Activated CD8-positive, alpha-beta T cell treated with anti-CD3 and anti-CD28 coated beads for 36 hours (primary cell): ENCODE data around the gene TLE4. TPM values are rescaled to one million over a fixed set of nuclear protein-coding genes. Genes with fewer than 3 reads are reported as not detected.

ENCODE experiments used
- ATAC-seq: fragments of 200-7000 bp; cut with Tn5 transposase; one replicate; pipeline ENCODE4 v1.10.0; 2021; ENCODE audit warnings: mild to moderate bottlenecking, moderate library complexity
- CTCF ChIA-PET: fragments of 350-600 bp; sonication (Branson Sonifier 250); formaldehyde crosslinking; loops from one replicate; lab custom pipeline; 2021; ENCODE audit warnings: antibody characterized with exemption; lab: Charles Lee
- POLR2A ChIA-PET: fragments of 350-600 bp; sonication (Branson Sonifier 250); formaldehyde crosslinking; loops from one replicate; lab custom pipeline; 2021; ENCODE audit warnings: antibody characterized with exemption; lab: Charles Lee
- DNase-seq: peaks from one replicate; pipeline ENCODE4 v3.0.0-alpha.2; 2020
- H3K27ac Mint-ChIP-seq: one replicate; pipeline ENCODE4 v1.8.0; 2021; ENCODE audit warnings: mild to moderate bottlenecking, mixed read lengths
- H3K27me3 Mint-ChIP-seq: one replicate; pipeline ENCODE4 v1.8.0; 2021; ENCODE audit warnings: mixed read lengths
- H3K36me3 Mint-ChIP-seq: one replicate; pipeline ENCODE4 v1.8.0; 2021; ENCODE audit warnings: low read depth, mixed read lengths
- H3K4me1 Mint-ChIP-seq: one replicate; pipeline ENCODE4 v1.8.0; 2021; ENCODE audit warnings: low read depth, mixed read lengths
- H3K4me3 Mint-ChIP-seq: one replicate; pipeline ENCODE4 v1.8.0; 2021; ENCODE audit warnings: mild to moderate bottlenecking, moderate library complexity, mixed read lengths
- H3K9me3 Mint-ChIP-seq: one replicate; pipeline ENCODE4 v1.8.0; 2021; ENCODE audit warnings: mixed read lengths
- CTCF ChIP-seq: fragments of 200-600 bp; IDR thresholded peaks from one replicate; pipeline ENCODE4 v1.8.0; 2022; ENCODE audit warnings: antibody characterized with exemption, mild to moderate bottlenecking
- intact Hi-C: fragments of 100-400 bp; cut with micrococcal nuclease; formaldehyde crosslinking; loops from one replicate; pipeline ENCODE4 v1.10.0; 2022
- total RNA-seq, 2 experiments: library from RNA; stranded (reverse); gene quantifications; one replicate each; pipeline ENCODE4 v1.2.3, GENCODE V29; 2021

Gene TLE4
- total RNA-seq, 2 experiments from 2014 or later, result 30.8 to 31.9 TPM

GRCh38 chr9:79693750-79694149 is 122.0 kb downstream of the TLE4 start:
- peaks cover 5% of the 10 kb centered on the region for H3K36me3 Mint-ChIP-seq
- no peak for ATAC-seq
- intact Hi-C loops, result no loop called here
- TF ChIP-seq CTCF, result no peak
- H3K4me1 Mint-ChIP-seq, result peaks cover 50% of the 10 kb centered on the region
- H3K9me3 Mint-ChIP-seq, result no peaks in the 10 kb centered on the region
- DNase-seq, result no peak
- ChIA-PET POLR2A (no interaction called here), CTCF (interaction anchor here (1.0 to 1.9 kb wide), 2 partner anchors 23 to 122 kb away, joined by 5 read pairs; no protein-coding TSS in a partner anchor)
- H3K4me3 Mint-ChIP-seq, result no peak overlapping the region
- no peak overlapping the region for H3K27ac Mint-ChIP-seq
- H3K27me3 Mint-ChIP-seq, result no peaks in the 10 kb centered on the region

DNA sequence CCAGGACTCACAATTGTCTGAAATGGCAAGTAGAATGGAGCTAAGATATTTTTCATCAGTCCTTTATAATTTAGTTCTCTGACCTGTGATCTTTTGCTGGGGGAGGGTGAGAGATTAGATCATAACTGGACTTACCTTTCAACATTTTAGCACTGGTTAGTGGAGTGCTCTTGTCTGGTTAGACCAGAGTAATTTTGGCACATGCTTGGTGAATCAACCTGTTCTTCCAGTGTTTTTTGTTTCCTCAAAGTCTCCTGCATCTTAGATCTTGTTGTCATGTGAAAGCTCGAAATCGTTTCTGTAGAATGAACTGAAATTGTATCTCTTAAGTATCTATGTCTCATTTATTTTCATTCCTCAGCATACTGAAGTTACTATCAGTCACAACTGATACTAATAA is 122.4 kb downstream of the TLE4 start:
- H3K27me3 Mint-ChIP-seq, result no peaks in the 10 kb centered on the region
- peaks cover 50% of the 10 kb centered on the region for H3K4me1 Mint-ChIP-seq
- no peak for TF ChIP-seq CTCF
- no peaks in the 10 kb centered on the region for H3K9me3 Mint-ChIP-seq
- H3K36me3 Mint-ChIP-seq, result peaks cover 5% of the 10 kb centered on the region
- no peak overlapping the region for H3K4me3 Mint-ChIP-seq
- ATAC-seq (no peak), DNase-seq (no peak)
- H3K27ac Mint-ChIP-seq, result no peak overlapping the region
- ChIA-PET CTCF (interaction anchor here (1.0 to 1.9 kb wide), 2 partner anchors 23 to 122 kb away, joined by 5 read pairs; no protein-coding TSS in a partner anchor), POLR2A (no interaction called here)
- intact Hi-C loops, result no loop called here

DNA sequence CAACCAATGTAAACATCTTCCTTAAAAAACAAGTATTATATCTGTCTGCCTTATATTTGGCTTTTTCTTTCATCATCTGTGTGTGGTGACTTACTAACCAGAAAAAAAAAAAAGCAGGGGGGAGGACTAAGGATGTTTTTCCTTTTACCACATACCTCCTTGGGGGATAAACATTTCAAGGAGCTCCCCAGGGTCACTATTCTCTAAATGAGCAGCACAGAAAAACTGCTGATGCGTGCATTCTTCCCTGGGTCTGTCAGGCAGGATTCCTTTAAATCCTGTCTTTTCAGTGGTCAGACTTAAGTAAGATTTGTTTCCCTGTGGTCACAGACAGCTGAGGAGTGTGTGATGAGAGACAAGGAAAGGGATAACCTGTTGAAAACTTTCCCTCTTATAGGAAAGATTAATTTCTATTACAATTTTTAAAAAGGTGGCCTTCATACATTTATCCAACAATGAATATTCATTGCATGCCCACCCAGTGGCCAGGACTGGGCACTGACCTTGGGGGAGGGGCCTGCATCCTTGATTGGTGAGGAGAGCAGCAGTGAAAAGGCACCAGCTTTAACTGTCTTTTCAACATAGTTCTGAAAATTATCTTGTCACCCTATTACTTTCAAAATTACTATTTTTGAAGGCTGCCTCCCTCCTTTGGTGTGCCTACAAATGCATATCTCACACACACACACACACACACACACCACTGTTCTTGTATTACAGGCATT is 123.1 kb downstream of the TLE4 start:
- intact Hi-C loops, result no loop called here
- peaks cover 56% of the 10 kb centered on the region for H3K4me1 Mint-ChIP-seq
- H3K4me3 Mint-ChIP-seq, result no peak overlapping the region
- H3K36me3 Mint-ChIP-seq, result peaks cover 5% of the 10 kb centered on the region
- no peaks in the 10 kb centered on the region for H3K9me3 Mint-ChIP-seq
- DNase-seq (no peak), ATAC-seq (peak; percentile 44)
- no peak overlapping the region for H3K27ac Mint-ChIP-seq
- no peaks in the 10 kb centered on the region for H3K27me3 Mint-ChIP-seq
- ChIA-PET CTCF (interaction anchor here (1.2 to 1.9 kb wide), 2 partner anchors 10 to 24 kb away, joined by 5 read pairs; no protein-coding TSS in a partner anchor), POLR2A (interaction anchor here (1.0 kb wide), 1 partner anchor 124 kb away, joined by 3 read pairs; no protein-coding TSS in a partner anchor)
- no peak for TF ChIP-seq CTCF

GRCh38 chr9:79695531-79696175 is 123.9 kb downstream of the TLE4 start:
- ChIA-PET CTCF (interaction anchor here (1.2 to 1.9 kb wide), 2 partner anchors 9 to 25 kb away, joined by 5 read pairs; no protein-coding TSS in a partner anchor), POLR2A (interaction anchor here (0.6 to 1.0 kb wide), 3 partner anchors 123 to 202 kb away, joined by 3 read pairs; no protein-coding TSS in a partner anchor)
- H3K4me1 Mint-ChIP-seq, result peaks cover 65% of the 10 kb centered on the region
- peak; percentile 51 for ATAC-seq
- H3K9me3 Mint-ChIP-seq, result no peaks in the 10 kb centered on the region
- peaks cover 5% of the 10 kb centered on the region for H3K36me3 Mint-ChIP-seq
- no peak overlapping the region for H3K27ac Mint-ChIP-seq
- DNase-seq, result peak; percentile 50
- no peaks in the 10 kb centered on the region for H3K27me3 Mint-ChIP-seq
- intact Hi-C loops, result no loop called here
- H3K4me3 Mint-ChIP-seq, result no peak overlapping the region
- no peak for TF ChIP-seq CTCF

GRCh38 chr9:79698967-79699366 is 127.2 kb downstream of the TLE4 start:
- no peaks in the 10 kb centered on the region for H3K27me3 Mint-ChIP-seq
- H3K27ac Mint-ChIP-seq, result no peak overlapping the region
- intact Hi-C loops, result no loop called here
- H3K9me3 Mint-ChIP-seq, result no peaks in the 10 kb centered on the region
- ATAC-seq (no peak), DNase-seq (no peak)
- ChIA-PET CTCF (no interaction called here), POLR2A (no interaction called here)
- TF ChIP-seq CTCF, result no peak
- peaks cover 47% of the 10 kb centered on the region for H3K4me1 Mint-ChIP-seq
- H3K36me3 Mint-ChIP-seq, result peaks cover under 1% of the 10 kb centered on the region
- no peak overlapping the region for H3K4me3 Mint-ChIP-seq
